ENCODE data around the gene CST8.

CST8 gene

GRCh38 chr20:23524146-23524545 is 33.2 kb downstream of the CST8 start:
- DNase-seq (ENCODE audit: low spot score) = no peak

GRCh38 chr20:23526850-23527249 is 35.9 kb downstream of the CST8 start:
- DNase-seq (ENCODE audit: low spot score) = no peak

- DNase-seq (ENCODE audit: low spot score) = no peak
Observed at GRCh38 chr20:23528867-23529431, 38.0 kb downstream of the CST8 start.

GRCh38 chr20:23530937-23531567 is 40.1 kb downstream of the CST8 start:
- DNase-seq (ENCODE audit: low spot score) = no peak

- no peak for DNase-seq (ENCODE audit: low spot score)
Observed at GRCh38 chr20:23532533-23532932, 41.6 kb downstream of the CST8 start.

GRCh38 chr20:23533161-23533560 is 42.2 kb downstream of the CST8 start:
- DNase-seq (ENCODE audit: low spot score) = no peak

GRCh38 chr20:23534801-23535593 is 44.1 kb downstream of the CST8 start:
- DNase-seq (ENCODE audit: low spot score) = no peak

- no peak for DNase-seq (ENCODE audit: low spot score)
Observed at GRCh38 chr20:23536328-23536974, 45.5 kb downstream of the CST8 start.

GRCh38 chr20:23537030-23537429 is 46.1 kb downstream of the CST8 start:
- DNase-seq (ENCODE audit: low spot score) = no peak

- no peak for DNase-seq (ENCODE audit: low spot score)
Observed at GRCh38 chr20:23540624-23541023, 49.7 kb downstream of the CST8 start.

- DNase-seq (ENCODE audit: low spot score) = no peak
Observed at GRCh38 chr20:23541330-23541729, 50.4 kb downstream of the CST8 start.

- no peak for DNase-seq (ENCODE audit: low spot score)
Observed at GRCh38 chr20:23541776-23542175, 50.9 kb downstream of the CST8 start.

GRCh38 chr20:23542801-23543200 is 51.9 kb downstream of the CST8 start:
- no peak for DNase-seq (ENCODE audit: low spot score)

GRCh38 chr20:23544133-23544532 is 53.2 kb downstream of the CST8 start:
- DNase-seq (ENCODE audit: low spot score) = no peak

Measured in putamen (tissue), 1 donor.